Head of caudate nucleus (tissue), 42 donors: Measurements from ENCODE around the gene PACS1.
A peak's percentile ranks its signal among the peaks of the same experiment; 100 is the strongest.

Source experiments
- DNase-seq, 42 donors: peaks; one replicate each; pipeline versions ENCODE4 v3.0.0 to v3.0.0-alpha.2; 2020 to 2021; ENCODE audit warnings: mixed read lengths in 7 of 42
- intact Hi-C: fragments of 100-400 bp; cut with DNase I; formaldehyde crosslinking; loops from one replicate; pipeline ENCODE4 v1.15.0; 2022

Gene PACS1

GRCh38 chr11:66155387-66156073, 85.5 kb downstream of the PACS1 start:
- DNase-seq: no peak
- intact Hi-C loops: no loop called here

- DNase-seq: no peak
- intact Hi-C loops: no loop called here
Observed at GRCh38 chr11:66157182-66157864, 87.3 kb downstream of the PACS1 start.

- intact Hi-C loops: no loop called here
- DNase-seq: no peak
Observed at GRCh38 chr11:66158156-66158555, 88.1 kb downstream of the PACS1 start.

GRCh38 chr11:66159324-66159984, 89.4 kb downstream of the PACS1 start:
- DNase-seq: no peak
- intact Hi-C loops: no loop called here

GRCh38 chr11:66160709-66161108, 90.6 kb downstream of the PACS1 start:
- no peak for DNase-seq
- intact Hi-C loops: no loop called here

- intact Hi-C loops: no loop called here
- DNase-seq: no peak
Observed at GRCh38 chr11:66168289-66168688, 98.2 kb downstream of the PACS1 start.

- no peak for DNase-seq
- intact Hi-C loops: no loop called here
Observed at GRCh38 chr11:66172146-66172545, 102.1 kb downstream of the PACS1 start.

- DNase-seq: peak in 4 of 42 donors; percentile 9 to 26 (median 21)
- intact Hi-C loops: no loop called here
Observed at GRCh38 chr11:66176650-66177049, 106.6 kb downstream of the PACS1 start.

GRCh38 chr11:66178183-66178582, 108.1 kb downstream of the PACS1 start:
- intact Hi-C loops: no loop called here
- no peak for DNase-seq

- intact Hi-C loops: no loop called here
- DNase-seq: no peak
Observed at GRCh38 chr11:66178871-66179270, 108.8 kb downstream of the PACS1 start.

GRCh38 chr11:66181632-66182315, 111.7 kb downstream of the PACS1 start:
- DNase-seq: no peak
- intact Hi-C loops: no loop called here

- intact Hi-C loops: no loop called here
- peak in 20 of 42 donors; percentile 7 to 56 (median 30) for DNase-seq
Observed at GRCh38 chr11:66183494-66184048, 113.5 kb downstream of the PACS1 start.

GRCh38 chr11:66184728-66185127, 114.7 kb downstream of the PACS1 start:
- intact Hi-C loops: no loop called here
- DNase-seq: no peak

GRCh38 chr11:66186470-66186869, 116.4 kb downstream of the PACS1 start:
- intact Hi-C loops: no loop called here
- DNase-seq: no peak

- intact Hi-C loops: no loop called here
- DNase-seq: no peak
Observed at GRCh38 chr11:66187453-66187852, 117.4 kb downstream of the PACS1 start.

- DNase-seq: no peak
- intact Hi-C loops: no loop called here
Observed at GRCh38 chr11:66188580-66188979, 118.5 kb downstream of the PACS1 start.

- intact Hi-C loops: no loop called here
- peak in 27 of 42 donors; percentile 9 to 72 (median 33) for DNase-seq
Observed at GRCh38 chr11:66189031-66189745, 119.1 kb downstream of the PACS1 start.

GRCh38 chr11:66190786-66191185, 120.7 kb downstream of the PACS1 start:
- DNase-seq: no peak
- intact Hi-C loops: no loop called here
